GM19438 (cell line): Measurements from ENCODE around the gene FAM185A.
"Not testable (repeated sequence)": the region's sequence is repeated elsewhere in the genome, so short reads cannot be mapped to it uniquely, and the experiment has no call there.

ENCODE experiments used
- ATAC-seq: cut with Tn5 transposase; IDR thresholded peaks from one replicate; pipeline ENCODE4 v1.9.1; 2021; ENCODE audit warnings: low read depth; ENCODE audit not compliant: unreplicated experiment

Gene FAM185A

GRCh38 chr7:102776217-102776616 lies 27.4 kb downstream of the FAM185A start:
- ATAC-seq: not testable (repeated sequence)

DNA sequence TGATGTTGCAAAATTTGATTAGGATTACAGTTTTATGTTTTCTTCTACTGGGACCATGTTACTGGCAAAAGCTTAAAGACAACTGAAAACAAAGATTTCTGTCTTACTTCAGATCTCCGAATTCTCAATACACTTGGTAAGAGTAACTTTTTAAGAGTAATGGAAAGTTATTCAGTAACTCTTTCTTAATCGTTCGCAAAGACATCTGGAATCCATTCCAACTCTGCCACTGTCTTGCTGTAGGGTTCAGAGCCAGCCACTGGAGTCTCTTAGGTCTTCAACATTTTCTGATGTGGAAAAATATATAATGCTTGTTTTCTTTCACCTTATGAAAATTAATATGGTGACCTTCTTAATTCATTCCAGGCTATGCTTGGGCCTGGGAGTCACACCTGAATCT lies 29.9 kb downstream of the FAM185A start:
- ATAC-seq: not testable (repeated sequence)

DNA sequence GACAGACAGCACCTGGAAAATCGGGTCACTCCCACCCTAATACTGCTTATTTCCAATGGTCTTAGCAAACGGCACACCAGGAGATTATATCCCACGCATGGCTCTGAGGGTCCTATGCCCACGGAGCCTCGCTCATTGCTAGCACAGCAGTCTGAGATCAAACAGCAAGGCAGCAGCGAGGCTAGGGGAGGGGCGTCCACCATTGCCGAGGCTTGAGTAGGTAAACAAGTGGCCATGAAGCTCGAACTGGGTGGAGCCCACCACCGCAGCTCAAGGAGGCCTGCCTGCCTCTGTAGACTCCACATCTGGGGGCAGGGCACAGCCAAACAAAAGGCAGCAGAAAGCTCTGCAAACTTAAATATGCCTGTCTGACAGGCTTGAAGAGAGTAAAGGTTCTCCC lies 32.1 kb downstream of the FAM185A start:
- ATAC-seq: not testable (repeated sequence)

DNA sequence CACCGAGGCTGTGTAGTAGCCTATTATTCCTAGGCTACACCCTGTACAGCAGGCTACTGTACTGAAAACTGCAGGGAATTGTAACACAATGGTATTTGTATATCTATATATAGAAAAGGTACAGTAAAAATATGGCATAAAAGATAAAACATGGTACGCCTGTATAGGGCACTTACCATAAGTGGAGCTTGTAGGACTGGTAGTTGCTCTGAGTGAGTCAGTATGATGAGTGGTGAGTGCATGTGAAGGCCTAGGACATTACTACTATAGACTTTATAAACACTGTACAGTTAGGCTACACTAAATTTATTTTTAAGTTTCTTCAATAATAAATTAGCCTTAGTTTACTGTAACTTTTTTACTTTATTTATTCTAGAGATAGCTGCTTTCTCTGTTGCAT lies 40.0 kb downstream of the FAM185A start:
- ATAC-seq: not testable (repeated sequence)

DNA sequence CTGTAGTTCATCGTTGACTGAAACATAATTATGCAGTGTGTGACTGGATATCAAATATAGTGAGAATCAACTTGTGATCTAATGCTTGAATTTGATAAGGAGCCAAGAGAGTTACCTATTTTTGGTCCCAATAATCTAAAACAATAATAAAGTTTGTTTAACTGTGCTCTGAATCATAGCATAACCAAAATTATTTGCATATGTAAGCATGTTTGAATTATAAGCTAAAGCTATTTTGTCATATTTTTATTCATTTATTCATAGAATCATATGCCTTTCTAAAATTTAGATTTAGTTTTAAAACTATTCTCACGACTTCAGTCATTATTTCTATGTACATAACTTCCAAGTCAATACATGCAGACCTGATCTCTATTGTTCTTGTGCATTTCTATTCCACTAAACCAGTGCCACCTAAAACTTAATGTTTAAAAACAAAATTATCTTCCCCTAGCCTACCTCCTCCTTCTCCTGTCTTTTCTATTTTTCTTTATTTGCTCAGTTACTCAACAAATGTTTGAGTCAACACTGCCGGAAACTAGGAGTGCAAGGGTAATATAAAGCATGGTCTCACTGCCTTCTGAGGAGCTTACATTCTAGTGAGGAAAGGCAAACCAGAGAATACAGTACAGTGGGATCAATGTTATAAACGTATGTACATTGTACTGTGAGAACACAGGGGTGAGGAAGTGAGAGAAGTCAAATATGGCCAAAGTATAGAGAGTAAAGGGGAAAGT lies 41.7 kb downstream of the FAM185A start:
- not testable (repeated sequence) for ATAC-seq

GRCh38 chr7:102791367-102791766 lies 42.6 kb downstream of the FAM185A start:
- not testable (repeated sequence) for ATAC-seq

DNA sequence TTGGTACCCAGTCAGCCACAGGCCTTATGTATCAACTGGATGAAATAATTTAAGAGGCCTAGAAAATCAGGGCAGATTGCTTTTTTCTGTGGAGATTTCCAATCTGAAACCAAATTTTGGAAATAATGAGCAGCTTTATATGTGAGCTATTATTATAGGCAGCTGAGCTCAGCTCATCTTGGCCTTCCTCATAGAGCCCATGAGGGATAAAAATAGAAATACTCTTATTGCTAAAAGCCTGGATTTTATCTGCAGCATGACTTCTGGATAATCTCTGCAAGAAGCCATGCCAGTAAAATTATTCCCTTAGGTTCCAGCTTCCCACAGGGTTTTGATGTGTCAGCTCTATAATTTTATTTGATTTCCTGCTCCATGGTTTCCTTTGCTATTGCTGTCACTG lies 43.0 kb downstream of the FAM185A start:
- not testable (repeated sequence) for ATAC-seq

GRCh38 chr7:102794567-102794966 lies 45.8 kb downstream of the FAM185A start:
- ATAC-seq: not testable (repeated sequence)

- ATAC-seq: not testable (repeated sequence)
Observed at GRCh38 chr7:102795987-102796595, 47.3 kb downstream of the FAM185A start.

GRCh38 chr7:102806613-102807012 lies 57.8 kb downstream of the FAM185A start:
- no peak for ATAC-seq

DNA sequence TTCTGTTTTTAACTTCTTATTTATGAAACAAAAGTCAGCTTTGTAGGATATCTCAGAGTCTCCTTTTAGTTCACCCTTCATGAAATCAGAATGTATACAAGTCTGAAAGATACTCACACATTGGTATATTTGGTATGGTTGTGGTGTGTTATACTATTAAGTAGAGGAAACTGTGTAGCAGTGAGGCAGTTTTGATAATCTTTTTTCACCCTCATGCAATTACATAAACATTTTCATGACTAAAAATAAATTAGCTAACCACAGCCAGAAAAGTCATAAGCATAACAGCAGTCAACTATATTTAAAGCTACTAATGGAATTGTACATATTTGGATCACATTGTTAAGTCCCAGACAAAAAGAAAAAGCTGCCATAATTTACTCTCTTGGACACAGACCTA lies 62.1 kb downstream of the FAM185A start:
- ATAC-seq: no peak

DNA sequence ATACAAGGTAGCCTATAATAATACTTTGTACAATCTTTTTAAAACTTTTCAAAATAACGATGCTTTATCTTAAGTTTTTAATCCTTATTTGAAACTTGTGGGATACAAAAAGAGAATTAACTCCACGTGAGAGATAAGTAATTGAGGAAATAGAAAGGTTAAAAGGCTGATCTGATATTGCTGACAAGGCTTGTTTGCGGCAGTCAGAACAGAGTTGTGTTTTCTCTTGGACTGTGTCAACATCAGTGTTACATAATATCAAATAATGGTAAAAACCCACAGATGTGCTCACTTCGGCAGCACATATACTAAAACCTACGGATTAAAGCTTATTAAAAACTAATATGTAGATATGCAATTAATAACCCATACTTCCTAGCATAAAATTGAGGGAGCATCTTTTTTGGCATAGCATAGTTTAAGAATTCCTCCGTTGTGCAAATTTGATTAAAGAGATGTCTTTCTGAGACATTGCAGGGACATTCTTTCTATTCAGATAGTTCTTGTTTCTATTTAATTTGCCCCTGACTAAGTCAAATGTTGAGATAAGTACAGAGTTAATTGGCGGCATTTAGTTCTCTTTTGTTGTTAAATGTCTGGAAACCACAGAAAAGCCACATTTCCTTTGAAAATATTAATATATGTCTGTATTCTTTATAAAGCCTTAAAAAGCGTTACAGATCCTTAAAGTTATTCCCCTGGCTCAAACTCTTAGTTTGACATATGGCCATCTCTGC lies 63.3 kb downstream of the FAM185A start:
- ATAC-seq: no peak

DNA sequence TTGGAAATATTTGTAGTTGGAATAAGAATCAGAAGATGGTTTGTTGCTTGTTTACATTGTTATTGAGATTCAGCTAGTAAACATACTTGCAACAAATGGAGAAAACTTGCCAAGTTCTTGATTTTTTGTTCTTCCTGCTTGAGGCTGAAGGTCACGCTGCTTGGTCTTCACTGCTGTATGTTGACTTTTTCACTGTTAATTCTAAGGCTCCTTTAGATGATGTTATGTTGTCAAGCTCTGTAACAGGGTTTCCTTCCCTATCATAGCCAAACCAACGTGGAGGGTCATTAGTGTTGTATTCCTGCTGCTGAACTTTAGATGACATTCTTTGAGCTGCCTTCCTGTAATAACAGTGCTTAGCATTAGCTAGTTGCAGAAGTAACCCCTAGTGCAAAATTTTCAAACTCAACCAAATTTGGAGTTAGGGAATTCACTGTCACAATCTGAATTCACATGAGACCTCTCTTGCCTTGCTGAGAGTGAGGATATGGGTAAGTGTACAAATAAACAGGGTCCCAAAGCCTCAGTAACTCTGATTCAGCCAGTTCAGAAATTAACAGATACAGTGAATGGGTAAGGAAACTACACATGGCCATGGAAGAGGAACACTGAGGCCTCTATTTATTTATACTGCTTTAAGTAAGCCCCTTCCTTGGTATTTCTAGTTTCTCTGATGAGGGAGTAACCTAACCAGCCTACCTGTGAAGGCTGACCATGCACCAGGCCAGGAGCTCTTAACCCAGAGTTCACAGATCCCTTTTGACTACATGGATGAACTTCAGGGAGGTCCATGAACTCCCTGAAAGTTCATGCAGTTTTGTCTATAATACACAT lies 64.6 kb downstream of the FAM185A start:
- no peak for ATAC-seq

DNA sequence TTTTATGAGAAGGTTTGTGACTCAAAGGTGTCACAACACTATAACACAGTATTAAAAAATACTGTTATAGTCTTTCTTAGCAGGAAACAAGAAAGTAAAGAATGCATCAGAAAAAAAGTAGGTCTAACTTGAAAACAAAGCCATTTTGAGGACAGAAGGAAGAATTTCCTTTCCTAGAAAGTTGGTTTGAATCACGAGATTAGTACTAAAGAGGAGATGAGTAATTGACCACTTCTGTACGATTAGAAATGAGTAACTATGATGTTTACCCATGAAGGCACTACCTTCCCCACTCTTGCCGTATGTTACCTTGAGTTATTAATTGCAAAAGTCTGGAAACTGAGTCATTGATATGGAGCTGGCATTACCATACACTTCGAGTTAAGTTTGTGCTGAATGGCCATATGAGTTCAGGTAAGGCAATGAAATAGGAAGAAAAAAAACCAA lies 65.2 kb downstream of the FAM185A start:
- ATAC-seq: no peak

DNA sequence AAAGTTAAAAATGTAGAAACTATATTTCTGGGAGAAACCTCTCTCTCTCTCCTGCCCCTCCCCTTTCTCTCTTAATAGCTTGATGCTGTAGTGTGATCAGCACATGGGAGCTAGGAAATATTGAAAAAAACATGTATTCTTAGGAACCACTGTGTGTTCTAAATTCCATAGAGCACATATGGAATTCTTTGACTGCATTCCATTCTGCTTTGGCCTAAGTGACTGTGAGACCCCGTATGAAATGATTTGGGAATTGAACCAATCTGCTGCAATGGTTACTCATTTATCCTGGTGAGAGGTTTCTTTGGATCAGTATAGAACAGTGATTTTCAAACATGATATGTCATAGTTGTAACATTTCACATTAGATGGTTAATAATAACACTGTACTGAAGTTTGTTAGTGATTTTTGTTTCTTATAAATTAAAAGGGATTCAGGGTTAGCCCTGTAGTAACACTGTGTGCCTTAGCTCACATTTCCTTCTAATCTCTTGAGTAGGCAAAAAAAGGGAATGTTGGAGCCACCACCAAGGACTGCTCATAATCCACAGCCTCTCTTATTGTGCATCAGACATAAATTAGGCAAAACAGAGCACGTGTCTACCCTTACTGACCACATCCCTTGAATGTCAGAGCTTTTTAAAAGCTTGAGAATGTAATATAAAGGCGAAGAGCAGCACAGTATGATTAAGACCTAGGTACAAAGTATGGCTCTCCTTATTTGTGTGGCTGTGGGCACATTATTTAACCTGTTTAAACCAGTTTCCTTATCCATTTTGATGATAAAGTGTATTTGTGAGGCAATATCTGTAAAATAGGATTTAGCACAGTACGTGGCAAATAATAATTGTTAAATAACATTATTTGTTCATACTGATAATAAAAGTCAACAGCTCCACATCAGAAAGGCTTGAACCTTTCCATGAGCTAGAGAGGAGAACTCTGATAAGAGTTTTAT lies 69.1 kb downstream of the FAM185A start:
- no peak for ATAC-seq

DNA sequence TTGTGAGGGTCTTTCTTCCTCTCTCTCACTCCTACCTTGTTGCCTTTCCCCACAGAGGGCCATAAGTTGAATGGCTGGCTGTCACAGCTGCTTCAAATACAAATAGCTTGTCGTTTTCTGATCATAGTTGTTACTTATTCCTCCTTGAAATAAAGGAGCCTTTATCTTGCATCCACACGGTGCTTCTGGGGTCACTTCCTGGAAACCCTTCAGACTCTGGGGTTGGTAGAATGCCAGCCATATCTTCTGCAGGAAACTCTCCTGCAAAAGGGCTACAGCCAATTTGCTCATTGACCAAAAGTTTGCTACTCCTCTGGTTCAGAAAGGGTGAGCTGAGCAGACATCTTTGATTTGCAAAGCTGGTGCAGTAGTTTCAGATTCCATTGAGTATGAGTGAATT lies 70.4 kb downstream of the FAM185A start:
- no peak for ATAC-seq

DNA sequence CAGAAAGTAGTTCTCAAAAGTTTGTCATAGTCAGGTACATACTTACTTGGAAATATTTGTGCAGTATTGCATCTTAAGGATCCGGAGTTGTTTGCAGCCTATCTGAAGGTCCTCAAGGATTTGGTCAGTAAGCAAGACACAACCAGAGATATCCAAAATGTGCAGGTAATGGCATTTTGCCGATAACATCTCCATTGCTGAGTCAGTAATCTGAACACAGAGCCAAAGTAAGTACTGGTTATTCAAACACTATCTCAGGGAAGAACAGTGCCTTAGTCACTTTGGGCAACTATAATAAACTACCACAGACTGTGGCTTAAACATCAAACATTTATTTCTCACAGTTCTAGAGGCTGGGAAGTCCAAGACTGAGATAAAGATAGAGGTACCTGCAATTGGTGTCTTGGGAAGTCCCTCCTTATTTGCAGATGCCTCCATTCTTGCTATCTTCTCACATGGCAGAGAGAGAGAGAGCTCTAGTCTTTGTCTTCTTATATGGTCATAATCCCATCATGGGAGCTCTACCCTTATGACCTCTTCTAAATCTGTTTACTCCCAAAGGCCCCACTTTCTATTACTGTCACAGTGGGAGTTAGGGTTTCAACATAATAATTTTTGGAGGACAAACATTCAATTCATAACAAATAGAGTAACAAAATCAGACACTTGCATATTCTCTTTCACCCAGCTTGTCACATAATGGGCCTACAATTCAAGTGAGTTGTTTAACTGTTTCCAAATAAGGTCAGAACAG lies 73.4 kb downstream of the FAM185A start:
- ATAC-seq: no peak

DNA sequence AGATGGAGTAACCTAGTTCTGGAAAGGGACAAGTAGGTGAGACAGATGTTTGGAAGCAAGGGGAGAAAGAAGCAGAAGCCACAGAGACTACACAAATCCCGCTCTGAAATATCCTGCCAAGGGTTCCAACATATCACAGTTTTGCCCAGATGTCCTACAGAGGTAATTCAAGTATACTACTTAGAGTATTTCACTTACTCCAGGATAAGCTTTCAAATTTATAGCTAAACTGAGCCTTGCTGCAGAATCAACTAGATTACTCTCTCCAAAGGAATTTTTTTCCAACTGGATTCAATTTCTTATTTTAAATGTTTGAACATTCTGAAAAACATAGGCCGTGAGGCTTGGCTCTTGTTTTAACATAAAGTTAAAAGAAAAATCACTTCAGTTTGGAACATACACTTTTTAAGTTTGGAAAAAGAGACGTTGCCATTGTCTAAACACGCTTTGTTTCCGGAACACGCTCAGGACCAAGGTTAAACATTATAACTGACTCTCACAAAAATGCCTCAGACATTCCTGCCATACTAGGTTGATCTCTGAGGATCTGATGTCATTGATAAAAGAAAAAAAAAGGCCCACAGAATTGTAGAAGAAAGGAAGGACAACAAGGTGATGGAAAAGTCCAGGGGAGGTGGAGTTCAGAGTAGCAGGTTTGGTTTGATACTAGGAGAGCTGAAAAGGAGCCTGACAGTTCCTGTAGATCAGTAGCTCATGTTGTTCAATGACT lies 74.8 kb downstream of the FAM185A start:
- ATAC-seq: no peak
